Raji (cell line): Measurements from ENCODE around the gene FAM171A1.

Experiments
- POLR2A ChIP-seq: IDR thresholded peaks from 2 replicates; pipeline ENCODE4 v1.6.1; 2011; ENCODE audit warnings: low read depth, low read length, control low read depth; ENCODE audit not compliant: insufficient read depth

FAM171A1 gene

DNA sequence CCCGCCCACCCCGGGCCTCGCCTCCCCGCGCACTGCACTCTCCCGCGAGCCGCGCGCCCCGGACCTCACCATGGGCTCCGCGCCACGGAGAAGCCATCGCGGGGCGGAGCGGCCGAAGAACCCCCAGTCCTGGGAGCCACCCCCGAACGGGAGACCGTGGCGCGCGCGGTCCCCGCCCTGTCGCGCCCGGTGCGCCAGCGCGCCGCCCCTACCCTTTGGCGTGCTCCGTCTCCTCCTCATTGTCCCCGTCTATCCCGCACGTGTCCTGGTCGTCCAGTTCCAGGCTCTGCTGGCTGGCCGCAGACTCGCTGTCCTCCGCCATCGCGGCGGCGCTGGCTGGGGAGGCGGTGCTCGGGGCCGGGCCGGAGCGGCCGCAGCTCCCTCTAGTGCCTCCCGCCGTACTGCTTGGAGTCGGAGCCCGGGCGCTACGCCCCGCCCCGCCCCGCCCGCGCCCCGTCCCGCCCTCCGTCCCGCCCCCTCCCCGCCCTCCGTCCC, 202.8 kb downstream of the FAM171A1 start, which contains the start of gene NMT2:
TSS of gene NMT2 (minus strand) at position 403 of the 495 bp plus-strand sequence. CDS start at position 322, 81 bp downstream.
- TF ChIP-seq POLR2A = peak; percentile 85

DNA sequence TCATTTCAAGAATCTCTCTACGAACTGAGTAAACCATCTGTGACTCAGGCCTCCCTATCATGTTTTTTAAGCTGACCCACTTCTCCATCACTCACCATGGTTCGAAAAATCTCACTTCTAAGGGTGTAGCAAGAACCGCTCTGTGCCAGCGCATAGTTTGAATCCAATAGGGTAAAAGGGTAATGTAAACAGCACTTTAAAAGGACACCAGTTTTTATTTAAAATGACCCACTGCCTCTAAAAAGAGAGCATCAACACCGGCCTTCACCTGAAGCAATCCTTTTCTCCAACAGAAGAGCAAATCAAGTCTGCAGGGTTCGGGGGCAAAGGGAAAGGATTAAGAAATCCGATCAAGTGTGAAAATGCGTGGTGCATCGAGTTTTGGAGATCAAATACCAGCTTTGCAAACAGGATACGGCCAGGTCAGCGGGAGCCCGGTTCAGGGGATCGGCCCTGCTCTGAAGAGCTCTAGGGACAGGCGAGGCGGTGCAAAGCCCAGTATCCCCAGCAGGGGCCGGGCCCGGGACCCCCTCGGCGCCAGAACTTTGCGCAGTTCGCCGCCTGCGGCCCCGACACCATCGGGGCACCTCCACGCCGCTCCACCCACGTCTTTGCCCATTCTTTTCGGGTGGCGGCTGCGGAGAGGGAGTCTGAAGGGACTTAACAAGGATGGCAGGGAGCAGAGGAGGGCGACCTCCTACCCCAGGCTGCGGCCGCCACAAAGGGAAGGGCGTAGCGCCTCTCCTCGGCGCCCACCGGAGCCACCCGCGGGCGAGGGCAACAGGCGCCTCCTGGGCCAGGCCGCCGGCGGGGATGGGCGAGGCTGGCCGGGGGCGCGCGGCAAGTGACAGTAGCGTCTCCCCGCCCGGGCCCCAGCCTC, 203.4 kb downstream of the FAM171A1 start:
- TF ChIP-seq POLR2A = no peak

DNA sequence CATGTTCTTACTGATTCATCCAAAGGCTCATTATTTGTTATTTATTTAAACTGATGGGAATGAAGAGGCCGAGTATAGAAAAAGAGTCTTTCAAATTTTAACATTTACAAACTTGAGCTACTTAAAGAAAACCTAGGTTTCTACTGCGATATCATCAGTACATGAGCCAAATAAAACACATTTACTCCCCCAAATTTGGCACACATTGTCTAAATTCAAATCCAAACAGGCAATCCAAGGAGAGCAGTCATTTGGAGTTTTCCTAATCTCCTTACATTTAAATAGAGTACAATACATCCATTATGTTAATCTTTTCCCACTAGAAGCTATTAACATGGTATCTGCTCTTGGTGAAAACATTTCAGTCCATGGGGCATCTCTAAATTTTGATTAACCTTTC, 204.8 kb downstream of the FAM171A1 start:
- no peak for TF ChIP-seq POLR2A

DNA sequence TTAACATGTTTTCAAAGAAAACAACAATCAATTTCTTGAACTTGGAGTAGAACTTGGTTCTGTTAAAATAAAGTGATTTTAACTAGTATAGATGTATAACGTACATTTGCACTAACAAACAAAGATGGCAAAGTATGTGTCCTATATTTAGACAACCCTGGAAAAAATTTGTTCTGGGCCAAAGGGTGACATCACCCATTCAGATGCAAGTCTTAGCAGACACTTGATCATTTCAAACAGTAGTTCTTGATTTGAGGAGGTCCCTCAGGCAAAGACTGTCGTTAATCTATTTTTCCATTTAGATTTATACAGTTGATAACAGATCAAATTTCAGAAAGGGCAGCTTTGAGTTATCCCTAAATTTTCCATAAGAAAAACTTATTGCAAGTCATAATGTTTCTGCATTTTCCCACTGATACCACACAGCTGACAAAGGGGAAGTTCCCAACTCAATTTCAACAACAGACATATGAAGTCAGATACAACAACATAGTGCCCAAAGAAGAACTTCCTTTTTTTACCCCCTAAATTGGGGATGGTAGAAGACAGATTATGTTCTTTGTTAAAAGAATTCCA, 207.7 kb downstream of the FAM171A1 start:
- TF ChIP-seq POLR2A = no peak
